HepG2 (cell line): ENCODE results near the gene SOX12. TPM values are rescaled to one million over a fixed set of nuclear protein-coding genes. Genes with fewer than 3 reads are reported as not detected.
A peak's percentile ranks its signal among the peaks of the same experiment; 100 is the strongest.

Experiments used
- ARHGAP35 ChIP-seq: sonication (generic); formaldehyde crosslinking; IDR thresholded peaks from 2 replicates; pipeline ENCODE4 v1.9.0; 2022; ENCODE audit warnings: mild to moderate bottlenecking, inconsistent platforms, moderate library complexity, missing genetic modification reagents, borderline replicate concordance
- DPF2 ChIP-seq: sonication (generic); formaldehyde crosslinking; IDR thresholded peaks from 2 replicates; pipeline ENCODE4 v1.4.0; 2020; ENCODE audit warnings: mild to moderate bottlenecking, low read depth, missing genetic modification reagents, borderline replicate concordance
- ETV6 ChIP-seq: sonication (generic); formaldehyde crosslinking; conservative IDR thresholded peaks from 2 replicates; pipeline ENCODE4 v1.4.0; 2020; ENCODE audit warnings: missing genetic modification reagents
- FOSL2 ChIP-seq: sonication (generic); formaldehyde crosslinking; IDR thresholded peaks from 2 replicates; pipeline ENCODE4 v1.4.0; 2020; ENCODE audit warnings: missing genetic modification reagents
- JDP2 ChIP-seq: sonication (generic); formaldehyde crosslinking; IDR thresholded peaks from 2 replicates; pipeline ENCODE4 v1.8.1; 2022; ENCODE audit warnings: missing genetic modification reagents, borderline replicate concordance
- KDM5A ChIP-seq: fragments of 200-600 bp; sonication (generic); IDR thresholded peaks from 2 replicates; pipeline ENCODE4 v1.7.0; 2018; ENCODE audit warnings: antibody characterized with exemption, mild to moderate bottlenecking, low read length, borderline replicate concordance
- KLF13 ChIP-seq: sonication (generic); formaldehyde crosslinking; IDR thresholded peaks from 2 replicates; pipeline ENCODE4 v1.4.0; 2020; ENCODE audit warnings: mild to moderate bottlenecking, missing genetic modification reagents
- MED8 ChIP-seq: sonication (generic); formaldehyde crosslinking; IDR thresholded peaks from 2 replicates; pipeline ENCODE4 v1.8.1; 2023; ENCODE audit warnings: mild to moderate bottlenecking, missing genetic modification reagents; ENCODE audit not compliant: insufficient replicate concordance
- NFIB ChIP-seq: sonication (generic); formaldehyde crosslinking; IDR thresholded peaks from 2 replicates; pipeline ENCODE4 v1.9.0; 2021; ENCODE audit warnings: missing genetic modification reagents, mild to moderate bottlenecking, borderline replicate concordance
- SETDB1 ChIP-seq: sonication (generic); formaldehyde crosslinking; IDR thresholded peaks from 2 replicates; pipeline ENCODE4 v1.5.1; 2020; ENCODE audit warnings: missing genetic modification reagents, mild to moderate bottlenecking, borderline replicate concordance
- SIX4 ChIP-seq: sonication (generic); formaldehyde crosslinking; IDR thresholded peaks from 2 replicates; pipeline ENCODE4 v1.4.0; 2020; ENCODE audit warnings: missing genetic modification reagents
- SMAD3 ChIP-seq: sonication (generic); formaldehyde crosslinking; IDR thresholded peaks from 2 replicates; pipeline ENCODE4 v1.4.0; 2020; ENCODE audit warnings: missing genetic modification reagents
- SNAPC2 ChIP-seq: sonication (generic); formaldehyde crosslinking; IDR thresholded peaks from 2 replicates; pipeline ENCODE4 v1.8.1; 2022; ENCODE audit warnings: mild to moderate bottlenecking, missing genetic modification reagents
- SRSF4 ChIP-seq: fragments of 200-400 bp; formaldehyde crosslinking; IDR thresholded peaks from one replicate; pipeline ENCODE4 v1.6.1; 2018; ENCODE audit warnings: mild to moderate bottlenecking, low read depth, low read length, moderate library complexity; ENCODE audit not compliant: poor library complexity, severe bottlenecking
- ZNF225 ChIP-seq: sonication (generic); formaldehyde crosslinking; IDR thresholded peaks from 2 replicates; pipeline ENCODE4 v1.4.0; 2020; ENCODE audit warnings: mild to moderate bottlenecking, missing genetic modification reagents
- ZNF234 ChIP-seq: sonication (generic); formaldehyde crosslinking; conservative IDR thresholded peaks from 2 replicates; pipeline ENCODE4 v1.5.1; 2020; ENCODE audit warnings: mild to moderate bottlenecking, missing genetic modification reagents
- ZNF549 ChIP-seq: sonication (generic); formaldehyde crosslinking; IDR thresholded peaks from 2 replicates; pipeline ENCODE4 v1.5.0; 2020; ENCODE audit warnings: missing genetic modification reagents
- ZNF615 ChIP-seq: sonication (generic); formaldehyde crosslinking; IDR thresholded peaks from 2 replicates; pipeline ENCODE4 v1.5.0; 2020; ENCODE audit warnings: mild to moderate bottlenecking, missing genetic modification reagents, borderline replicate concordance
- ZNF792 ChIP-seq: IDR thresholded peaks from 2 replicates; pipeline ENCODE4 v1.6.1; 2016
- polyA plus RNA-seq, 8 experiments: library from polyadenylated mRNA; depleted of rRNA in 3 of 8; stranded (reverse) in 7 of 8; unstranded in 1 of 8; fragments of >200 nt; fragmentation: Illumina TruSeq in 4 of 8; extraction: Trizol in 4 of 8; gene quantifications; 2 replicates each; pipeline versions ENCODE4 v1.2.1 to v1.2.3, GENCODE V29; 2011 to 2016; ENCODE audit warnings: low read depth in 4 of 8, missing spikeins in 1 of 8, mixed read lengths in 1 of 8; ENCODE audit not compliant: insufficient read depth in 1 of 8
- total RNA-seq, 5 experiments: library from RNA; depleted of rRNA; stranded (reverse); fragments of >200 nt; fragmentation: Illumina TruSeq; extraction: Trizol; gene quantifications; 2 replicates each; pipeline ENCODE4 v1.2.3, GENCODE V29; 2016; ENCODE audit warnings: low read depth in 1 of 5
- TF ChIP-seq, protein P1 (sequence below): sonication (generic); formaldehyde crosslinking; IDR thresholded peaks from 2 replicates; pipeline ENCODE4 v1.5.0; 2020; ENCODE audit warnings: missing genetic modification reagents
- TF ChIP-seq, protein P2 (sequence below): sonication (generic); formaldehyde crosslinking; IDR thresholded peaks from 2 replicates; pipeline ENCODE4 v1.5.0; 2020; ENCODE audit warnings: mild to moderate bottlenecking, missing genetic modification reagents
- TF ChIP-seq, protein P3 (sequence below): sonication (generic); formaldehyde crosslinking; IDR thresholded peaks from 2 replicates; pipeline ENCODE4 v1.5.0; 2020; ENCODE audit warnings: mild to moderate bottlenecking, missing genetic modification reagents
- TF ChIP-seq, protein P4 (sequence below): sonication (generic); formaldehyde crosslinking; IDR thresholded peaks from 2 replicates; pipeline ENCODE4 v1.4.0; 2020; ENCODE audit warnings: mild to moderate bottlenecking, missing genetic modification reagents
- TF ChIP-seq, protein P5 (sequence below): sonication (generic); formaldehyde crosslinking; IDR thresholded peaks from 2 replicates; pipeline ENCODE4 v1.4.0; 2020; ENCODE audit warnings: missing genetic modification reagents, low read depth, mild to moderate bottlenecking, borderline replicate concordance

The SOX12 gene
- total and polyA plus RNA-seq, 2 of the 13 experiments (the other 11 are each of a cell fraction or from before 2014, with no cell fraction given), result 10.0 to 18.7 TPM

DNA sequence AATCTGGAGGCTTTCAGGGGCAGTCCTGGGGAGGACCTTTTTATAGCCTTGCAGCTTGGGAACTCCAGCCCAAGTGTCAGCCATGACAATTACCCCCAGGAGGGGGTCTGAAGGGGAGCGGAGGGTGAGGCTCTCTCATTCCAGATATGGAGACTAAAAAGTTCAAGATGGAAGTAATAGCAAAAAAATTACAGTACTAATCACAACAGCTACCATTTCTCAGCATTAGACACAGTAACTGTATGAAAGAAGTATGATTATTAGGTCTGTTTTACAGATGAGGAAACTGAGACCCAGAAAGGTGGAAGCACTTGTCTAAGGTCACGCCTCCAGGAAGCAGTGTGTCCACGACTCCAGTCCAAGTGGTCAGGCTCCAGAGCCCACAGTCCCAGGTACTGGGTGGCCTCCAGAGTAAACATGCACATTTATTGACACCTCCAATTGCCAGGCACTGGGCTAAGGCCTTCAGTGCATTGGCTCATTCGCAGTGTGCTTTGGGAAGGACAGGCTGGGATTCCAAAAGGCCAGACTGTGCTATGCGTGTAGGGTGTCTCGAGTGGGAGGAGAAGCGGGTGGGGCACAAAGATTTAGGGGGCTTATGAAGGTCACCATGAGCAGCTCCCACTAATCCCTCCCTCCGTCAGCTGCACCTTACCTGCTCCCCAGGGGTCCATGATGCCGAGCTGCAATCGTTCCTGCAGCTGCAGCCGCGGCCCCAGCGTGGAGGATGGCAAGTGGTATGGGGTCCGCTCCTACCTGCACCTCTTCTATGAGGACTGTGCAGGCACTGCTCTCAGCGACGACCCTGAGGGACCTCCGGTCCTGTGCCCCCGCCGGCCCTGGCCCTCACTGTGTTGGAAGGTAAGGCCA is 23.9 kb downstream of the SOX12 start (continued):
- TF ChIP-seq MED8 (CRISPR knock-in tag) (no peak), SETDB1 (CRISPR knock-in tag) (no peak), ZNF234 (CRISPR knock-in tag) (no peak), ZNF792 (no peak), ETV6 (CRISPR knock-in tag) (0 out of 2 replicates have a peak, but pooled peaks have one; percentile 29), SIX4 (CRISPR knock-in tag) (no peak), DPF2 (CRISPR knock-in tag) (no peak), KLF13 (CRISPR knock-in tag) (0 out of 2 replicates have a peak, but pooled peaks have one; percentile 59), KDM5A (no peak), SMAD3 (CRISPR knock-in tag) (0 out of 2 replicates have a peak, but pooled peaks have one; percentile 24), ZNF549 (CRISPR knock-in tag) (no peak), ZNF225 (0 out of 2 replicates have a peak, but pooled peaks have one; percentile 75), SRSF4 (no peak), JDP2 (CRISPR knock-in tag) (no peak), FOSL2 (peak; percentile 33; the same call in 1 of the 2 replicates), ARHGAP35 (CRISPR knock-in tag) (no peak), NFIB (CRISPR knock-in tag) (no peak), ZNF615 (CRISPR knock-in tag) (no peak), SNAPC2 (CRISPR knock-in tag) (no peak)
- TF ChIP-seq, protein P1, sequence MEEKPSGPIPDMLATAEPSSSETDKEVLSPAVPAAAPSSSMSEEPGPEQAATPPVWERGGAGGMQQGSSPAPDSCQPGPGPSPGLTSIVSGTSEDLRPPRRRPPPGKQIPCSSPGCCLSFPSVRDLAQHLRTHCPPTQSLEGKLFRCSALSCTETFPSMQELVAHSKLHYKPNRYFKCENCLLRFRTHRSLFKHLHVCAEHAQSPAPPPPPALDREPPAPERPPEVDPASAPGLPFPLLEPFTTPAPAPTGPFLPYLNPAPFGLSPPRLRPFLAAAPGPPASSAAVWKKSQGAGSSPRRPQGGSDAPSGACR (CRISPR knock-in tag), result no peak
- TF ChIP-seq, protein P2, sequence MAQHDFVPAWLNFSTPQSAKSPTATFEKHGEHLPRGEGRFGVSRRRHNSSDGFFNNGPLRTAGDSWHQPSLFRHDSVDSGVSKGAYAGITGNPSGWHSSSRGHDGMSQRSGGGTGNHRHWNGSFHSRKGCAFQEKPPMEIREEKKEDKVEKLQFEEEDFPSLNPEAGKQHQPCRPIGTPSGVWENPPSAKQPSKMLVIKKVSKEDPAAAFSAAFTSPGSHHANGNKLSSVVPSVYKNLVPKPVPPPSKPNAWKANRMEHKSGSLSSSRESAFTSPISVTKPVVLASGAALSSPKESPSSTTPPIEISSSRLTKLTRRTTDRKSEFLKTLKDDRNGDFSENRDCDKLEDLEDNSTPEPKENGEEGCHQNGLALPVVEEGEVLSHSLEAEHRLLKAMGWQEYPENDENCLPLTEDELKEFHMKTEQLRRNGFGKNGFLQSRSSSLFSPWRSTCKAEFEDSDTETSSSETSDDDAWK, result no peak
- TF ChIP-seq, protein P3, sequence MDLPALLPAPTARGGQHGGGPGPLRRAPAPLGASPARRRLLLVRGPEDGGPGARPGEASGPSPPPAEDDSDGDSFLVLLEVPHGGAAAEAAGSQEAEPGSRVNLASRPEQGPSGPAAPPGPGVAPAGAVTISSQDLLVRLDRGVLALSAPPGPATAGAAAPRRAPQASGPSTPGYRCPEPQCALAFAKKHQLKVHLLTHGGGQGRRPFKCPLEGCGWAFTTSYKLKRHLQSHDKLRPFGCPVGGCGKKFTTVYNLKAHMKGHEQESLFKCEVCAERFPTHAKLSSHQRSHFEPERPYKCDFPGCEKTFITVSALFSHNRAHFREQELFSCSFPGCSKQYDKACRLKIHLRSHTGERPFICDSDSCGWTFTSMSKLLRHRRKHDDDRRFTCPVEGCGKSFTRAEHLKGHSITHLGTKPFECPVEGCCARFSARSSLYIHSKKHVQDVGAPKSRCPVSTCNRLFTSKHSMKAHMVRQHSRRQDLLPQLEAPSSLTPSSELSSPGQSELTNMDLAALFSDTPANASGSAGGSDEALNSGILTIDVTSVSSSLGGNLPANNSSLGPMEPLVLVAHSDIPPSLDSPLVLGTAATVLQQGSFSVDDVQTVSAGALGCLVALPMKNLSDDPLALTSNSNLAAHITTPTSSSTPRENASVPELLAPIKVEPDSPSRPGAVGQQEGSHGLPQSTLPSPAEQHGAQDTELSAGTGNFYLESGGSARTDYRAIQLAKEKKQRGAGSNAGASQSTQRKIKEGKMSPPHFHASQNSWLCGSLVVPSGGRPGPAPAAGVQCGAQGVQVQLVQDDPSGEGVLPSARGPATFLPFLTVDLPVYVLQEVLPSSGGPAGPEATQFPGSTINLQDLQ (CRISPR knock-in tag), result no peak
- TF ChIP-seq, protein P4, sequence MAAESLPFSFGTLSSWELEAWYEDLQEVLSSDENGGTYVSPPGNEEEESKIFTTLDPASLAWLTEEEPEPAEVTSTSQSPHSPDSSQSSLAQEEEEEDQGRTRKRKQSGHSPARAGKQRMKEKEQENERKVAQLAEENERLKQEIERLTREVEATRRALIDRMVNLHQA, result no peak
- TF ChIP-seq, protein P5, sequence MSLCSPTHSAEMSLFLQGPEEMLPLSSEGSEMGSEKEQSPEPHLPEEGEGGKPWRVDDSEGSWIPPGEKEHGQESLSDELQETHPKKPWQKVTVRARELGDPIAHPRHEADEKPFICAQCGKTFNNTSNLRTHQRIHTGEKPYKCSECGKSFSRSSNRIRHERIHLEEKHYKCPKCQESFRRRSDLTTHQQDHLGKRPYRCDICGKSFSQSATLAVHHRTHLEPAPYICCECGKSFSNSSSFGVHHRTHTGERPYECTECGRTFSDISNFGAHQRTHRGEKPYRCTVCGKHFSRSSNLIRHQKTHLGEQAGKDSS (CRISPR knock-in tag), result peak; percentile 90; the same call in 1 of the 2 replicates
